K562 (cell line): ENCODE results near the gene ADD1.

Source experiments
- CTBP1 ChIP-seq: fragments of 450-650 bp; IDR thresholded peaks from 2 replicates; pipeline ENCODE4 v1.6.1; 2016; ENCODE audit warnings: borderline replicate concordance
- CTCFL ChIP-seq: IDR thresholded peaks from 2 replicates; pipeline ENCODE4 v1.6.1; 2011; ENCODE audit warnings: borderline replicate concordance, low read depth, mild to moderate bottlenecking, moderate library complexity, low read length; ENCODE audit not compliant: insufficient read depth, poor library complexity, severe bottlenecking
- EP300 ChIP-seq: IDR thresholded peaks from 2 replicates; pipeline ENCODE4 v1.6.1; 2012; ENCODE audit warnings: low read length, improper control_type of control experiment
- POLR2AphosphoS5 ChIP-seq: IDR thresholded peaks from 2 replicates; pipeline ENCODE4 v1.6.1; 2011; ENCODE audit warnings: mild to moderate bottlenecking, low read depth, low read length, moderate library complexity; ENCODE audit not compliant: control insufficient read depth, insufficient read depth
- SOX6 ChIP-seq: fragments of 450-650 bp; IDR thresholded peaks from 2 replicates; pipeline ENCODE4 v1.6.1; 2014; ENCODE audit warnings: mild to moderate bottlenecking
- ZNF407 ChIP-seq: fragments of 450-650 bp; IDR thresholded peaks from 2 replicates; pipeline ENCODE4 v1.6.1; 2016; ENCODE audit warnings: low read depth
- TF ChIP-seq, protein P1 (sequence below), 3 experiments: IDR thresholded peaks in 2 of 3; conservative IDR thresholded peaks in 1 of 3; 2 replicates each; pipeline ENCODE4 v1.5.1; 2011 to 2012; ENCODE audit warnings: low read length in 3 of 3, mild to moderate bottlenecking in 3 of 3, control low read depth in 2 of 3, improper control_type of control experiment in 1 of 3, inconsistent platforms in 1 of 3, low read depth in 1 of 3, mixed read lengths in 1 of 3, moderate library complexity in 1 of 3; ENCODE audit not compliant: insufficient read depth in 2 of 3

DNA sequence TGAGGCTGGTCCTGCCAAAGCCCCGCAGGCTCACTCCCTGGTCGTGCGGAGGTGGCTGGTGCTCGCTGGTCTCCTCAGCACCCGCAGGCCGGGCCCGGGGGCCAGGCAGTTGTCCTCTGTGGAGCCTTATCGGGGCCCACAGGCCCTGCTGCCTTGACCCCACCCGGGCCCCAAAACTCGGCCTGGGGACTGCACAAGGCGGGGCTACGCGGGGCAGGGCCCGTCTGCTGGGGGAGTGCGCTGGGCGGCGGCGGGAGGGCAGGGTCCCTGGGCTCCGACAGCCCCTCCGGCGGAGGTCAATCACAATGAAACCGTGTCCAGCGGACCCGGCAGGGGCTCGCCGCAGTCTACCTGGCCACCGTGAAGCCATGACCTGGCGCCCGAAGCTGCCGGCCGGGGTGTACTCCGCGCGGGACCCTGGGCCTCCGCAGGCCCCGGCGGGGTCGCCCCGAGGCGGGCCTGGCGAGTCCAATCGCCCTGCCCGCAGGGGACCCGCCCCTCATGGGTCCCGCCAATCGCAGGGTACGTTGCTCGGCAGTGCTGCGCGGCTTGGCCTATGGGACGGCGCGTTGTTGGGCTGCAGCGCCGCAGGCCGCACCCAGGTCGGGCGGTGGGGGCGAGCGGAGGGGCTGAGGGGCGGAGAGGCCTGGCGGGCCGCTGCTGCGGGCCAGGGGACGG is at the start of gene ADD1:
- TF ChIP-seq POLR2AphosphoS5, result peak; percentile 48; the same call in 1 of the 2 replicates
- TF ChIP-seq SOX6, result 0 out of 2 replicates have a peak, but pooled peaks have one; percentile 8
- TF ChIP-seq CTBP1, result peak; percentile 76
- TF ChIP-seq EP300, result peak; percentile 15; the same call in 1 of the 2 replicates
- TF ChIP-seq, protein P1, sequence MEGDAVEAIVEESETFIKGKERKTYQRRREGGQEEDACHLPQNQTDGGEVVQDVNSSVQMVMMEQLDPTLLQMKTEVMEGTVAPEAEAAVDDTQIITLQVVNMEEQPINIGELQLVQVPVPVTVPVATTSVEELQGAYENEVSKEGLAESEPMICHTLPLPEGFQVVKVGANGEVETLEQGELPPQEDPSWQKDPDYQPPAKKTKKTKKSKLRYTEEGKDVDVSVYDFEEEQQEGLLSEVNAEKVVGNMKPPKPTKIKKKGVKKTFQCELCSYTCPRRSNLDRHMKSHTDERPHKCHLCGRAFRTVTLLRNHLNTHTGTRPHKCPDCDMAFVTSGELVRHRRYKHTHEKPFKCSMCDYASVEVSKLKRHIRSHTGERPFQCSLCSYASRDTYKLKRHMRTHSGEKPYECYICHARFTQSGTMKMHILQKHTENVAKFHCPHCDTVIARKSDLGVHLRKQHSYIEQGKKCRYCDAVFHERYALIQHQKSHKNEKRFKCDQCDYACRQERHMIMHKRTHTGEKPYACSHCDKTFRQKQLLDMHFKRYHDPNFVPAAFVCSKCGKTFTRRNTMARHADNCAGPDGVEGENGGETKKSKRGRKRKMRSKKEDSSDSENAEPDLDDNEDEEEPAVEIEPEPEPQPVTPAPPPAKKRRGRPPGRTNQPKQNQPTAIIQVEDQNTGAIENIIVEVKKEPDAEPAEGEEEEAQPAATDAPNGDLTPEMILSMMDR (IDR thresholded peaks at IDR 0.05 in 2 of 3, conservative IDR thresholded peaks at IDR 0.05 in 1 of 3; ENCODE audit: insufficient read depth in 2 of 3, low read depth in 1 of 3, low read length in 3 of 3), result no peak
- no peak for TF ChIP-seq CTCFL
- no peak for TF ChIP-seq ZNF407
